Fibroblast of lung (primary cell): ENCODE results near the gene TSEN2. TPM values are rescaled to one million over a fixed set of nuclear protein-coding genes. Genes with fewer than 3 reads are reported as not detected.

Experiments
- DNase-seq, 2 donors: peaks; one replicate each; pipeline versions ENCODE4 v3.0.0 to v3.0.0-alpha.2; 2010; ENCODE audit warnings: low read depth in 2 of 2
- H2AFZ ChIP-seq: 2 replicates; pipeline ENCODE4 v1.5.1; 2012; ENCODE audit warnings: low read length, control low read depth, inconsistent platforms
- H3K27ac ChIP-seq: 2 replicates; pipeline ENCODE4 v1.5.1; 2011; ENCODE audit warnings: low read length, control low read depth; ENCODE audit not compliant: insufficient read depth
- H3K27me3 ChIP-seq: 2 replicates; pipeline ENCODE4 v1.5.1; 2011; ENCODE audit warnings: mild to moderate bottlenecking, low read length; ENCODE audit not compliant: control insufficient read depth, insufficient read depth
- H3K36me3 ChIP-seq: 2 replicates; pipeline ENCODE4 v1.5.1; 2011; ENCODE audit warnings: low read length; ENCODE audit not compliant: control insufficient read depth, insufficient read depth
- H3K4me1 ChIP-seq: 2 replicates; pipeline ENCODE4 v1.5.1; 2011; ENCODE audit warnings: low read length; ENCODE audit not compliant: control insufficient read depth, insufficient read depth; ENCODE audit errors: extremely low read depth
- H3K4me2 ChIP-seq: 2 replicates; pipeline ENCODE4 v1.5.1; 2011; ENCODE audit warnings: low read length, control low read depth; ENCODE audit not compliant: insufficient read depth; ENCODE audit errors: extremely low read depth
- H3K4me3 ChIP-seq, 4 experiments: fragments of 200-600 bp in 1 of 4; sonication (generic) in 1 of 4; replicated peaks in 1 of 4; 2 replicates each; pipeline ENCODE4 v1.5.1; 2011 to 2016; ENCODE audit warnings: low read length in 4 of 4, low read depth in 3 of 4, mild to moderate bottlenecking in 3 of 4, control low read depth in 2 of 4, inconsistent platforms in 1 of 4, mixed read lengths in 1 of 4; ENCODE audit not compliant: insufficient read depth in 1 of 4; ENCODE audit errors: control extremely low read depth in 1 of 4
- H3K79me2 ChIP-seq: 2 replicates; pipeline ENCODE4 v1.5.1; 2012; ENCODE audit warnings: mild to moderate bottlenecking, low read length, inconsistent platforms; ENCODE audit not compliant: control insufficient read depth, insufficient read depth
- H3K9ac ChIP-seq: 2 replicates; pipeline ENCODE4 v1.5.1; 2011; ENCODE audit warnings: mild to moderate bottlenecking, low read length, control low read depth; ENCODE audit not compliant: insufficient read depth
- H3K9me3 ChIP-seq: 2 replicates; pipeline ENCODE4 v1.5.1; 2012; ENCODE audit warnings: low read depth, low read length; ENCODE audit not compliant: control insufficient read depth, insufficient read depth
- H4K20me1 ChIP-seq: 2 replicates; pipeline ENCODE4 v1.5.1; 2011; ENCODE audit warnings: low read length; ENCODE audit not compliant: control insufficient read depth, insufficient read depth; ENCODE audit errors: extremely low read depth
- EZH2 ChIP-seq: IDR thresholded peaks from 2 replicates; pipeline ENCODE4 v1.5.1; 2012; ENCODE audit warnings: low read length, control low read depth, mild to moderate bottlenecking; ENCODE audit errors: missing control alignments
- polyA plus RNA-seq, 2 donors: library from polyadenylated mRNA; depleted of rRNA in 1 of 2; stranded (reverse) in 1 of 2; unstranded in 1 of 2; fragments of >200 nt; gene quantifications; 2 replicates each; pipeline ENCODE4 v1.2.1, GENCODE V29; 2011 to 2012; ENCODE audit warnings: missing spikeins in 1 of 2
- total RNA-seq: library from RNA; depleted of rRNA; stranded (reverse); fragments of >200 nt; gene quantifications from 2 replicates; pipeline ENCODE4 v1.2.1, GENCODE V29; 2014
- TF ChIP-seq, protein P1 (sequence below), 2 donors: IDR thresholded peaks in 1 of 2; conservative IDR thresholded peaks in 1 of 2; 1 replicate in 1 of 2; 2 replicates in 1 of 2; pipeline ENCODE4 v1.5.1; 2011 to 2012; ENCODE audit warnings: low read length in 2 of 2, control low read depth in 1 of 2, inconsistent platforms in 1 of 2, low read depth in 1 of 2, mild to moderate bottlenecking in 1 of 2

TSEN2 gene
- total and polyA plus RNA-seq, 2 donors (not counting 1 experiment from before 2014, with no cell fraction given), result 9.8 to 14.4 TPM

GRCh38 chr3:12460127-12460526 lies 24.2 kb upstream of the TSEN2 start:
- Histone ChIP-seq H3K9me3 (no peaks in the 10 kb centered on the region), H3K27ac (no peak overlapping the region), H3K79me2 (no peaks in the 10 kb centered on the region), H2AFZ (no peak overlapping the region), H3K4me3 (no peak overlapping the region), H4K20me1 (no peaks in the 10 kb centered on the region), H3K9ac (no peak overlapping the region), H3K4me2 (no peak overlapping the region), H3K27me3 (peaks cover 5% of the 10 kb centered on the region), H3K36me3 (no peaks in the 10 kb centered on the region), H3K4me1 (no peaks in the 10 kb centered on the region)
- DNase-seq, result no peak
- TF ChIP-seq, protein P1, sequence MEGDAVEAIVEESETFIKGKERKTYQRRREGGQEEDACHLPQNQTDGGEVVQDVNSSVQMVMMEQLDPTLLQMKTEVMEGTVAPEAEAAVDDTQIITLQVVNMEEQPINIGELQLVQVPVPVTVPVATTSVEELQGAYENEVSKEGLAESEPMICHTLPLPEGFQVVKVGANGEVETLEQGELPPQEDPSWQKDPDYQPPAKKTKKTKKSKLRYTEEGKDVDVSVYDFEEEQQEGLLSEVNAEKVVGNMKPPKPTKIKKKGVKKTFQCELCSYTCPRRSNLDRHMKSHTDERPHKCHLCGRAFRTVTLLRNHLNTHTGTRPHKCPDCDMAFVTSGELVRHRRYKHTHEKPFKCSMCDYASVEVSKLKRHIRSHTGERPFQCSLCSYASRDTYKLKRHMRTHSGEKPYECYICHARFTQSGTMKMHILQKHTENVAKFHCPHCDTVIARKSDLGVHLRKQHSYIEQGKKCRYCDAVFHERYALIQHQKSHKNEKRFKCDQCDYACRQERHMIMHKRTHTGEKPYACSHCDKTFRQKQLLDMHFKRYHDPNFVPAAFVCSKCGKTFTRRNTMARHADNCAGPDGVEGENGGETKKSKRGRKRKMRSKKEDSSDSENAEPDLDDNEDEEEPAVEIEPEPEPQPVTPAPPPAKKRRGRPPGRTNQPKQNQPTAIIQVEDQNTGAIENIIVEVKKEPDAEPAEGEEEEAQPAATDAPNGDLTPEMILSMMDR (conservative IDR thresholded peaks at IDR 0.05 in 1 of 2, IDR thresholded peaks at IDR 0.05 in 1 of 2; ENCODE audit: low read depth in 1 of 2, low read length in 2 of 2), result no peak
- no peak for TF ChIP-seq EZH2

DNA sequence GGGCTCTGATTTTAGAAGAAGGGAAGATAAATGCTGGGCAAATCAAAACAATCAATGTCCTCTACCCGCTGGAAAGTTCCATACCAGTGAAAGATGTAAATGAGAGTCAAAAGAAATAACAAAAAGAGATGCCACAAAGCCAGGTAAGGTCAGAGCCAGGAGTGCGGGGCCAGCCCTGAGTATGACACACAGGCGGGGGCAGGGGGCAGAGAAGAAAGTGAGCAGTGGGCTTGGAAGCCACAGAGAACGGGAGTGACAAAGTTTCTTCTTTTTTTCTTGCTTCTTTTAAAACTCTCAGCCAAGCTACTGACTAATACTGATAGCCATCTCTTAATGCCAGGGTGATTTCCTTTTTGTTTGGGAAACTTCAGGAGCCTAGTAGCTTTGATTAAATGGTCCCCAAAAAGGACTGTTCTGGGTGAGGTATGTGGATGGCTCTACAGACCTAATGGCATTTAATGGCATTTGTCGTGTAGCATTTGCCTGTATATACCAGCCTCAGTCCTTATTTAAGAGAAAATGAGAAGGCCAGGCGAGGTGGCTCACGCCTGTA lies 23.1 kb upstream of the TSEN2 start:
- no peaks in the 10 kb centered on the region for H3K4me1 ChIP-seq
- no peaks in the 10 kb centered on the region for H3K79me2 ChIP-seq
- H3K27ac ChIP-seq, result no peak overlapping the region
- no peaks in the 10 kb centered on the region for H4K20me1 ChIP-seq
- DNase-seq, result no peak
- H2AFZ ChIP-seq, result no peak overlapping the region
- no peak overlapping the region for H3K9ac ChIP-seq
- no peaks in the 10 kb centered on the region for H3K9me3 ChIP-seq
- H3K36me3 ChIP-seq, result no peaks in the 10 kb centered on the region
- TF ChIP-seq, protein P1 (conservative IDR thresholded peaks at IDR 0.05 in 1 of 2, IDR thresholded peaks at IDR 0.05 in 1 of 2; ENCODE audit: low read depth in 1 of 2, low read length in 2 of 2), result no peak
- TF ChIP-seq EZH2, result no peak
- no peak overlapping the region for H3K4me3 ChIP-seq
- no peak overlapping the region for H3K4me2 ChIP-seq
- peaks cover 5% of the 10 kb centered on the region for H3K27me3 ChIP-seq

GRCh38 chr3:12462159-12462947 lies 21.9 kb upstream of the TSEN2 start:
- H3K27ac ChIP-seq, result no peak overlapping the region
- no peak for DNase-seq
- no peaks in the 10 kb centered on the region for H4K20me1 ChIP-seq
- no peaks in the 10 kb centered on the region for H3K9me3 ChIP-seq
- no peak for TF ChIP-seq EZH2
- TF ChIP-seq, protein P1 (conservative IDR thresholded peaks at IDR 0.05 in 1 of 2, IDR thresholded peaks at IDR 0.05 in 1 of 2; ENCODE audit: low read depth in 1 of 2, low read length in 2 of 2), result no peak
- H3K79me2 ChIP-seq, result no peaks in the 10 kb centered on the region
- H3K4me1 ChIP-seq, result no peaks in the 10 kb centered on the region
- no peak overlapping the region for H3K4me3 ChIP-seq
- peaks cover 5% of the 10 kb centered on the region for H3K27me3 ChIP-seq
- no peak overlapping the region for H3K9ac ChIP-seq
- no peak overlapping the region for H2AFZ ChIP-seq
- no peaks in the 10 kb centered on the region for H3K36me3 ChIP-seq
- no peak overlapping the region for H3K4me2 ChIP-seq
